Lower leg skin (tissue), 3 donors: ENCODE results near the gene SLIT3.

Experiments used
- CTCF ChIP-seq, 3 donors: fragments of 450-650 bp; IDR thresholded peaks; one replicate each; pipeline ENCODE4 v1.5.1; 2016; ENCODE audit warnings: antibody characterized with exemption in 3 of 3, mild to moderate bottlenecking in 3 of 3, moderate library complexity in 2 of 3
- POLR2A ChIP-seq, 2 donors: fragments of 450-650 bp; IDR thresholded peaks; one replicate each; pipeline ENCODE4 v1.6.1; 2016 to 2017; ENCODE audit warnings: antibody characterized with exemption in 2 of 2, mild to moderate bottlenecking in 1 of 2, moderate library complexity in 1 of 2

GRCh38 chr5:168975331-168975730, 325.6 kb downstream of the SLIT3 start:
- TF ChIP-seq CTCF (IDR thresholded peaks at IDR 0.05) (no peak), POLR2A (IDR thresholded peaks at IDR 0.05) (no peak)
